Hair follicle dermal papilla cell (primary cell): ENCODE measurements around the gene PCDHB10. TPM values are rescaled to one million over a fixed set of nuclear protein-coding genes. Genes with fewer than 3 reads are reported as not detected.

Source experiments
- total RNA-seq: library from RNA; depleted of rRNA; stranded (reverse); fragments of >200 nt; gene quantifications from 2 replicates; pipeline ENCODE4 v1.2.3, GENCODE V29; 2012

The PCDHB10 gene
- total RNA-seq, result 0.81 and 0.97 TPM in 2 replicates

GRCh38 chr5:141192110-141192725, at the start of gene PCDHB10:
PCDHB10 (plus strand) TSS chr5:141192353; CDS start chr5:141192553, 200 bp downstream.

GRCh38 chr5:141149812-141150211, 42.3 kb upstream of the PCDHB10 start, which contains the start of gene PCDHB6:
PCDHB6 (plus strand) TSS chr5:141150057; CDS start chr5:141150258, 201 bp downstream.

GRCh38 chr5:141172381-141173204, 19.6 kb upstream of the PCDHB10 start, which contains the start of gene PCDHB7:
PCDHB7 (plus strand) TSS chr5:141172644; CDS start chr5:141172836, 192 bp downstream.

GRCh38 chr5:141177577-141178191, 14.5 kb upstream of the PCDHB10 start, which contains the start of gene PCDHB8:
PCDHB8 (plus strand) TSS chr5:141177790; CDS start chr5:141178035, 245 bp downstream.

GRCh38 chr5:141182248-141182647, 9.9 kb upstream of the PCDHB10 start, which contains the start of gene PCDHB16:
PCDHB16 (plus strand) TSS chr5:141182387; CDS start chr5:141182560, 173 bp downstream.

GRCh38 chr5:141186897-141187512, 5.1 kb upstream of the PCDHB10 start, which contains the start of gene PCDHB9:
PCDHB9 (plus strand) TSS chr5:141187161; CDS start chr5:141187319, 158 bp downstream.

GRCh38 chr5:141199359-141200235, 7.4 kb downstream of the PCDHB10 start, which contains the start of gene PCDHB11:
PCDHB11 (plus strand) TSS chr5:141199627; CDS start chr5:141199775, 148 bp downstream.

GRCh38 chr5:141208478-141208877, 16.3 kb downstream of the PCDHB10 start, which contains the start of gene PCDHB12:
PCDHB12 (plus strand) TSS chr5:141208719; CDS start chr5:141208908, 189 bp downstream.

GRCh38 chr5:141213656-141214339, 21.6 kb downstream of the PCDHB10 start, which contains the start of gene PCDHB13:
PCDHB13 (plus strand) TSS chr5:141213919; CDS start chr5:141214124, 205 bp downstream.

GRCh38 chr5:141223112-141223783, 31.1 kb downstream of the PCDHB10 start, which contains the start of gene PCDHB14:
PCDHB14 (plus strand) TSS chr5:141223343; CDS start chr5:141223506, 163 bp downstream.

Other genes starting within 250 kb of the PCDHB10 start
- gene PCDHAC2, start 225.9 kb upstream of the PCDHB10 start, total RNA-seq, result 0.73 and 1.8 TPM in 2 replicates
- not detected in 2 replicates for gene PCDHB1, start 141.0 kb upstream of the PCDHB10 start, total RNA-seq
- gene PCDHB2, start 97.7 kb upstream of the PCDHB10 start, total RNA-seq, result 6.8 and 7.0 TPM in 2 replicates
- gene PCDHB3, start 91.9 kb upstream of the PCDHB10 start, total RNA-seq, result 1.2 and 1.8 TPM in 2 replicates
- gene PCDHB4, start 70.5 kb upstream of the PCDHB10 start, total RNA-seq, result 0.49 TPM in 2 replicates
- gene PCDHB5, start 57.1 kb upstream of the PCDHB10 start, total RNA-seq, result 1.1 and 1.2 TPM in 2 replicates
- 0.49 and 0.73 TPM in 2 replicates for gene PCDHB6, start 42.3 kb upstream of the PCDHB10 start, total RNA-seq
- gene PCDHB7, start 19.7 kb upstream of the PCDHB10 start, total RNA-seq, result 1.1 and 2.1 TPM in 2 replicates
- 1.2 and 1.5 TPM in 2 replicates for gene PCDHB8, start 14.6 kb upstream of the PCDHB10 start, total RNA-seq
- 0.81 and 1.8 TPM in 2 replicates for gene PCDHB16, start 10.0 kb upstream of the PCDHB10 start, total RNA-seq
- 0.97 and 2.2 TPM in 2 replicates for gene PCDHB9, start 5.2 kb upstream of the PCDHB10 start, total RNA-seq
- 0.73 and 0.81 TPM in 2 replicates for gene PCDHB11, start 7.3 kb downstream of the PCDHB10 start, total RNA-seq
- gene PCDHB12, start 16.4 kb downstream of the PCDHB10 start, total RNA-seq, result 0.32 and 0.97 TPM in 2 replicates
- 1.2 and 1.3 TPM in 2 replicates for gene PCDHB13, start 21.6 kb downstream of the PCDHB10 start, total RNA-seq
- gene PCDHB14, start 31.0 kb downstream of the PCDHB10 start, total RNA-seq, result 0.61 and 1.3 TPM in 2 replicates
- gene PCDHB15, start 53.0 kb downstream of the PCDHB10 start, total RNA-seq, result 0.24 and 0.32 TPM in 2 replicates
- gene SLC25A2, start 111.7 kb downstream of the PCDHB10 start, total RNA-seq, result 1.3 and 1.9 TPM in 2 replicates
- 66.9 and 68.6 TPM in 2 replicates for gene TAF7, start 128.4 kb downstream of the PCDHB10 start, total RNA-seq
- 1.1 and 1.6 TPM in 2 replicates for gene PCDHGA1, start 138.2 kb downstream of the PCDHB10 start, total RNA-seq
- 4.2 and 6.0 TPM in 2 replicates for gene PCDHGA2, start 146.4 kb downstream of the PCDHB10 start, total RNA-seq
- gene PCDHGA3, start 151.5 kb downstream of the PCDHB10 start, total RNA-seq, result 4.9 and 5.7 TPM in 2 replicates
- gene PCDHGB1, start 157.7 kb downstream of the PCDHB10 start, total RNA-seq, result 3.5 and 4.2 TPM in 2 replicates
- gene PCDHGA4, start 162.7 kb downstream of the PCDHB10 start, total RNA-seq, result 7.8 and 8.9 TPM in 2 replicates
- gene PCDHGB2, start 167.6 kb downstream of the PCDHB10 start, total RNA-seq, result 4.1 and 4.6 TPM in 2 replicates
- 3.2 and 4.0 TPM in 2 replicates for gene PCDHGA5, start 171.8 kb downstream of the PCDHB10 start, total RNA-seq
- gene PCDHGB3, start 177.9 kb downstream of the PCDHB10 start, total RNA-seq, result 6.8 and 7.7 TPM in 2 replicates
- 6.5 and 6.8 TPM in 2 replicates for gene PCDHGA6, start 181.5 kb downstream of the PCDHB10 start, total RNA-seq
- gene PCDHGA7, start 190.4 kb downstream of the PCDHB10 start, total RNA-seq, result 7.2 and 7.5 TPM in 2 replicates
- gene PCDHGB4, start 195.3 kb downstream of the PCDHB10 start, total RNA-seq, result 18.0 and 23.0 TPM in 2 replicates
- gene PCDHGA8, start 200.3 kb downstream of the PCDHB10 start, total RNA-seq, result 3.0 and 4.1 TPM in 2 replicates
- gene PCDHGB5, start 205.6 kb downstream of the PCDHB10 start, total RNA-seq, result 28.4 and 32.7 TPM in 2 replicates
- gene PCDHGA9, start 210.4 kb downstream of the PCDHB10 start, total RNA-seq, result 7.1 and 7.3 TPM in 2 replicates
- gene PCDHGB6, start 215.7 kb downstream of the PCDHB10 start, total RNA-seq, result 5.0 and 6.1 TPM in 2 replicates
- 16.7 and 19.1 TPM in 2 replicates for gene PCDHGA10, start 220.6 kb downstream of the PCDHB10 start, total RNA-seq
- 20.2 and 20.3 TPM in 2 replicates for gene PCDHGB7, start 225.3 kb downstream of the PCDHB10 start, total RNA-seq
- 14.6 and 19.8 TPM in 2 replicates for gene PCDHGA11, start 228.7 kb downstream of the PCDHB10 start, total RNA-seq
- 23.6 and 37.8 TPM in 2 replicates for gene PCDHGA12, start 238.2 kb downstream of the PCDHB10 start, total RNA-seq